Activated T-cell treated with anti-CD3 and anti-CD28 coated beads for 1 hour (primary cell): ENCODE data around the gene TAOK1.
"Not testable (repeated sequence)": the region's sequence is repeated elsewhere in the genome, so short reads cannot be mapped to it uniquely, and the experiment has no call there.

Experiments used
- DNase-seq: peaks from one replicate; pipeline ENCODE4 v3.0.0-alpha.2; 2020; ENCODE audit warnings: low read depth

The TAOK1 gene

DNA sequence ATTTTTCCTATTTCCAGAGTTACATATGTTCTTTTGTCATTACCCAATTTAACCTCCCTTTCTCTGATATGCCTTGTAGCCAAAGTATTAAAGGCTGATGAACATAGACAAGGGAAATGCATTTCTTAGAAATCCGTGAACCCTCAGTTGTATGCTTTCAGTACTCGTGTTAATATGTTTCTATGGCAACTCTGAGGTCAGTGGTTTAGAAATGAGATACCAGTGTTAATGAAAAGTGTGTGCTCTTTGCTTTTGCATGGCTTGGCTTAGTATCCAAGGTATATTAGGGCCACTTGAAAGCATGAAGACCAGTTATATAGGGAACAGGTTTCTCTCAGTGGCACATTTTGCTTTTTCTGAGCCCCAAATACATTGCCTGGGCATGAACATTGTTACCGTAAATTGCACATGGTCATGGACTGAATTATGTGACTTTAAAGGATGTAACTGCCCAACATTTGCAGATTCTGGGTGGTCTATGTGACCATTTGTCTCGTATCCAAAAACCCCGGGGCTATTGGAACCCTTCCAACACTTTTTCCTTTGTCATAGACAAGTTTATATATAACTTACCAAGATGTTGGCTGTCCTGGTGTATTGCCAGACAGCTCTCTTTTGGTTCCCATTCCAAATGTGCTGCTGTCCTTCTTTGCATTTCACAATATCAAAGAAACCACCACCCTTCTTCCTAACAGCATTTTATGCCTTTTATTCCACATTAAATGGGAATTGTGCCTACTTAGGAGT is 159.2 kb downstream of the TAOK1 start:
- DNase-seq = no peak

DNA sequence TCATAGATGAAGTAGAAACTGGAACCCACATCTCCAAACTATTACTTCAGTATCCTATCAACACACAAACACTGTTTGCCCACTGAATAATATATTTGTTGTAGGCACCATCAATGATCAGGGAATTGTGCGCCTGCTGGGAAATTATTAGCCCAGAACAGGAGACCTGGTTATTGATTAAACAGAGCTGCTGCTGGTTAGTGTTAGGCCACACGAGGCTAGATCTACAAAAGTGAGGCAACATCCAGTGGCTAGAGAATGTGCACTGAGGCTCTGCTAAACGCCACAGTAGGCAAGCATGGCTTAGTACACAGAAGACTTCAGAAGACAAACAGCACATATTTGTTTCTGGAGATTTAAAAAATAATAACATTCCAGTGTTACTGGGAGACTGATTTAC is 165.7 kb downstream of the TAOK1 start:
- no peak for DNase-seq

GRCh38 chr17:29557085-29557738 is 167.0 kb downstream of the TAOK1 start:
- no peak for DNase-seq

- no peak for DNase-seq
Measured at GRCh38 chr17:29557739-29558116, 167.6 kb downstream of the TAOK1 start.

DNA sequence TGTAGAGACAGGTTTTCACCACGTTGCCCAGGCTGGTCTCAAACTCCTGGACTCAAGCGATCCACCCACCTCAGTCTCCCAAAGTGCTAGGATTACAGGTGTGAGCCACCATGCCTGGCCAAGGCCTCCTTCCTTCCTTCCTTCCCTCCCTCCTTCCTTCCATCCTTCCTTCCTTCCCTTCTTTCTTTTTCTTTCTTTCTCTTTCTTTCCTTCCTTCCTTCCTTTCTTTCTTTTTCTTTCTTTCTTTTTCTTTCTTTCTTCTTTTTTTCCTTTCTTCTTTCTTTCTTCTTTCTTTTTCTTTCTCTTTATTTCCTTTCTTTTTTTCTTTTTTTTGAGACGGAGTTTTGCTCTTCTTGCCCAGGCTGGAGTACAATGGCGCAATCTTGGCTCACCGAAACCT is 168.0 kb downstream of the TAOK1 start:
- DNase-seq = not testable (repeated sequence)

DNA sequence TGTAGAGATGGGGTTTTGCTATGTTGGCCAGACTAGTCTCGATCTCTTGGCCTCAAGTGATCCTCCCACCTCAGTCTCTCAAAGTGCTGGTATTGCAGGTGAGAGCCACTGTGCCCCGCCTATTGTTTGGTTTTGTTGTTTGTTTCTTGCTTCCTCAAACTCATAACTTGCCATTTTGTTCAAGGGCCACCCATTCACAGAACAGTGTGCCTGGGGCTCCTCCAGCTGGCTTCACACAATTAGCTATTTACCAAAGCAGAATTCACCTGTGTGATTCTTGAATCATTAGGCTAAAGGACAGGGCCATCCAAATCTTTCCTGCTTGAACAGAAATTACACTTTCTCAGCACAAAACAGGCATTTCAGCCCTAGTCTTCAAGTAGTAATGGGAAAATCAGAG is 169.5 kb downstream of the TAOK1 start:
- no peak for DNase-seq

DNA sequence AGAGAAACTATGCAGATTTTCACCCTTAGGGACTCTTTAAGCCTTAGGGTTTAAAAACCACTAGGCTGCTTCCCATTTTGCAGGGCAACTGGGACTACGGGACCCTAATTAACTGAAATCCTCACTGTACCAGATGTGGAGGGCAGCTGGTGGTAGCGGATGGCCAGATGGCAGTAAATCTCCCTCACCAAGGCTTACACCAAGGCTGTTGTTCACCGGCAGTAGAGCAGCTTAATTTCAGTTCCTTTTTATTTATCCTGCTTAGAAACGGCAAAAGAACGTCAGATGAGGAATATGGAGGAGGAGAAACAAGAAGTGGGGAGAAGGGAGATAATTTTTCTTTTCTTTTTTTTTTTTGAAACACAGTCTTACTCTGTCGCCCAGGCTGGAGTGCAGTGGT is 170.2 kb downstream of the TAOK1 start:
- no peak for DNase-seq

GRCh38 chr17:29561554-29562517 is 171.7 kb downstream of the TAOK1 start:
- no peak for DNase-seq

DNA sequence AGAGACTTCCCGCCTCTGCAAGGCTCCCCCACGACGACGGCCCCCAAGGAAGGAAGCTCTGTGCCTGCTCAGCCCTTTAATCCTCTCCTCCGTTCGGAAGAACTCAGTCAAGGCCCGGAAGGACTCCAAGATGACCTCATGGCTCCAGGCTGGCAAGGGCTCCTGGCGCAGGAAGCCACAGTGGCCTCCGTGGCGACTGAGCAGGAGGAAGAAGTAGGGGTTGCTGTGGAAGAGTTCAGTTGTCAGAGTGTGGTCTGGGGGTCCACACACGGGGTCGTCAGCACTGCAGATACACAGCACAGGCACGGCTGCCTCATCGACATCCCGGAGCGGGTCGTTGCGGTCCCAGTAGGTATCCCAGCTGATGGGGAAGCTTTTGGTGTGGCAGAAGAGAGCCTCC is 172.5 kb downstream of the TAOK1 start:
- DNase-seq = no peak

GRCh38 chr17:29563816-29564215 is 173.7 kb downstream of the TAOK1 start:
- DNase-seq = no peak

GRCh38 chr17:29565643-29566472 is 175.7 kb downstream of the TAOK1 start:
- DNase-seq = no peak

DNA sequence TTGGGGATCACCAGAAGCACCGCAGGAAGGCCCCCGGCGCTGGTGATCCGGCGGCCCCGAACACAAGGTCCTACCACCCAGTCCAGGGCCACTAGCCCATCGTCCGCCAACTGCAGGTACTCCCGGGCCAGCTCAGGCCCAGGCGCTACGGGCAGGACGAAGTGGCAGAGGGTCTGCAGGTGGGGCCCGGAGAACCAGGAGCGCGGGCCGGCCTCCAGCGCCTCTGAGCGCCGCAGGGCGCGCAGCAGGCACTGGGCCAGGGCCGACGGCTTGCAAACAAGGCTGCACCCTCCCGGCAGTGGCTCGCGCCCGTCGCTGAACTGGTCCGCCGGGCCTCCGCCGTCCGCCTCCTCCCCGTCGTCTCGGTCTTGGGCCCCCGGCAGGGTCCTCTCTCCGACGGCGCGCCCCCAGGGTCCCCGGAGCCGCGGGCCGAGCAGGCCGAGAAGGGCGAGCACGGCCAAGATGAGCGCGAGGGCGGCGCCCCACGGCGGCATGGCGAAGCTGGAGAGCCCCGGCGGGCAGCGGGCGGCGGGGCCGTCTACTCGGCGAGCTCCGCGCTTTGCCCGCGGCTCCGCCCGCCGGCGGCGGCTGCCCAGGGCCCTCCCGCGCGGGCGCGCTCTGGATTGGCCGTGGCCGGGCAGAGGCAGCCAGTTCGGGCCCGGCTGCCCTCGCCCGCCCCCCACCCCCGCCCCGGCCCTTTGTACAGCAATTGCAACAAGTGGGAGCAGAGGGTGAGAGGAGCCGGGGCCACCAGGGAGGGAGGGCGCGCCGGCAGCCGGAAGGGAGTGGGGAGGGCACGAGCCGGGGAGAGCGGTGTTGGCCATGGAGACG is 176.5 kb downstream of the TAOK1 start, which contains the start of gene ABHD15:
Gene ABHD15, minus strand, starts transcription at position 565 of the 831 bp plus-strand sequence. Its CDS starts 71 bp downstream, at position 494.
- DNase-seq = no peak

DNA sequence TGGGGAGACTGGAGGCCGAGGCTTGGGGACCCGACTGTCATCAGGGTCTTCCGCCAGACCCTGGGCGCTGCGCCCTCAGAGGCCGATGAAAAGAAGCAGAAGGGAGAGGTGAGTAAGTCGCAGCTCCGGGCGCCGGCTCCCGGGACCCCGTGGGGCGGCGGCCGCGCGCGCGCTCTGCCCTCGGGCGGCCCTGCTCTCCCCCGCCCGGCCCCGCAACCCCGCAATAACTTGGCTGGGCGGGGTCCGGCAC is 177.1 kb downstream of the TAOK1 start:
- DNase-seq = no peak

- DNase-seq = peak; percentile 63
Measured at GRCh38 chr17:29567554-29568330, 177.6 kb downstream of the TAOK1 start.

GRCh38 chr17:29568331-29569244 is 178.4 kb downstream of the TAOK1 start, which contains the start of gene TP53I13:
TP53I13 (plus strand) TSS chr17:29568701; CDS start chr17:29568759, 58 bp downstream.
- peak; percentile 91 for DNase-seq

DNA sequence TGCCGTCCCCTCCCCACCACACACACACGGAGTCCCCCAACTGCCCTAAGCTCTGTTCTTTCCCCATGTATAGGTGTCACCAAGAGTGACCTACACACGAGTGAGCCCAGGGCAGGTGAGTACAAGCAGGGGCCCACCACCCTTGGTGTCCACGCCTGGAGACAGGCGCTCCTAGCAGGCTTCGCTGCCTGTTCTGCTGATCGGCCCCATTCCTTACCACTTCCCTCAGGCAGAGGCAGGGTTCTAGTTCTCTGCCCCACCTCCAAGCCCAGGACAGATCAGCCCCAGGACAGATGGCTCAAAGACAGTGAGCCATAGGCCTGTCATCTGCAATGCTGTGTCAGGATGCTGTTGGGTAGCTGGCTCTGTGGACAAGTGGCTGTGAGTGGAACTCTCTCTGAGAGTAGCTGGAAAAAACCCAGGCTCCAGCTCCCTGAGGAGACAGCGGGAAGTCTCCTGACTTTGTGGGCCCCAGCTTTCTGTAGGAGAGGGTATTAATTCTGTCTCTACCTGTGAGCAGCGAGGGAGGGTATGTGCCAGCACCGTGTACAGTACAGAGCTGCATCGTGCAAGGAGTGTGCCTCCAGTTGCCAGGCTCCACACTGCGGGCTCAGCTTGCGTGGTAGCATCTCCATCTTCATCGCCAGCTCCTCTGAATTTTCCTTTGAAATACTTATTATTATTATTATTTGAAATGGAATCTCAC is 179.2 kb downstream of the TAOK1 start:
- no peak for DNase-seq

GRCh38 chr17:29570521-29570920 is 180.4 kb downstream of the TAOK1 start:
- no peak for DNase-seq

DNA sequence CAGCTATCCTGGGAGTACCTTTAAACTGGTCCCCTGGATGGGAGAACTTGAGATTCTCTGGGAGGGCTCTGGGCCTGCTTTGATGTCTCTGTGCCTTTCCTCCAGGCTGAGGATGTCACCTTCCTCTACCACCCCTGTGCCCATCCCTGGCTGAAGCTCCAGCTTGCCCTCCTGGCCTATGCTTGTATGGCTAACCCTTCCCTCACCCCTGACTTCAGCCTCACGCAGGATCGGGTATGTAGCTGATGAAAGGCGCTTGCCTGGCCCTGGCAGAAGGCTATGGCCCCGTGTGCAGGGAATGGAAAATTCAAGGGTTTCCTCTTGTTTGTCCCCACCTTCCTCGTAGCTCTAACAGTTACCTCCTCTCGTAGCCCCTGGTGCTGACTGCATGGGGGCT is 181.3 kb downstream of the TAOK1 start:
- no peak for DNase-seq
